ENCODE data around the gene MS4A2.

Gene MS4A2

DNA sequence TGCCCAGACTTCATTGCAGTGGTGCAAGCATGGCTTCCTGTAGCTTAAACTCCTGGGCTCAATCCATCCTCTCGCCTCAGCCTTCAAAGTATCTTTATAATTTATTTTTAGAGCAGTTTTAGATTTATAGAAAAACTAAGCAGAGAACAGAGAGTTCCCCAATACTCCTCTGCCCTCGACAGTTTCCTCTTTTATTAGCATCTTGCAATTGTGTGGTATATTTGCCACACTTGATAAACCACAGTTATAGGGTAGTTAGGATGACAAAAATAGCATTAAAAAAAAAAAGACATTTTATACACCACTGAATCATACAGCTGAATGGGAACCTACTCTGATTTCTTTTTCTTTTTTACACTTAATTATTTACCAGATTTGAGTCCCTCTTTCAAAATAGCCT is 31.2 kb downstream of the MS4A2 start:
- DNase-seq (ENCODE audit: low read depth) = no peak
- H3K4me3 ChIP-seq (ENCODE audit: control insufficient read depth, low read depth, low read length) = no peak overlapping the region
- TF ChIP-seq, protein P1, sequence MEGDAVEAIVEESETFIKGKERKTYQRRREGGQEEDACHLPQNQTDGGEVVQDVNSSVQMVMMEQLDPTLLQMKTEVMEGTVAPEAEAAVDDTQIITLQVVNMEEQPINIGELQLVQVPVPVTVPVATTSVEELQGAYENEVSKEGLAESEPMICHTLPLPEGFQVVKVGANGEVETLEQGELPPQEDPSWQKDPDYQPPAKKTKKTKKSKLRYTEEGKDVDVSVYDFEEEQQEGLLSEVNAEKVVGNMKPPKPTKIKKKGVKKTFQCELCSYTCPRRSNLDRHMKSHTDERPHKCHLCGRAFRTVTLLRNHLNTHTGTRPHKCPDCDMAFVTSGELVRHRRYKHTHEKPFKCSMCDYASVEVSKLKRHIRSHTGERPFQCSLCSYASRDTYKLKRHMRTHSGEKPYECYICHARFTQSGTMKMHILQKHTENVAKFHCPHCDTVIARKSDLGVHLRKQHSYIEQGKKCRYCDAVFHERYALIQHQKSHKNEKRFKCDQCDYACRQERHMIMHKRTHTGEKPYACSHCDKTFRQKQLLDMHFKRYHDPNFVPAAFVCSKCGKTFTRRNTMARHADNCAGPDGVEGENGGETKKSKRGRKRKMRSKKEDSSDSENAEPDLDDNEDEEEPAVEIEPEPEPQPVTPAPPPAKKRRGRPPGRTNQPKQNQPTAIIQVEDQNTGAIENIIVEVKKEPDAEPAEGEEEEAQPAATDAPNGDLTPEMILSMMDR (IDR thresholded peaks at IDR 0.05; ENCODE audit: control insufficient read depth, insufficient read depth, low read depth, low read length, missing control alignments) = no peak

DNA sequence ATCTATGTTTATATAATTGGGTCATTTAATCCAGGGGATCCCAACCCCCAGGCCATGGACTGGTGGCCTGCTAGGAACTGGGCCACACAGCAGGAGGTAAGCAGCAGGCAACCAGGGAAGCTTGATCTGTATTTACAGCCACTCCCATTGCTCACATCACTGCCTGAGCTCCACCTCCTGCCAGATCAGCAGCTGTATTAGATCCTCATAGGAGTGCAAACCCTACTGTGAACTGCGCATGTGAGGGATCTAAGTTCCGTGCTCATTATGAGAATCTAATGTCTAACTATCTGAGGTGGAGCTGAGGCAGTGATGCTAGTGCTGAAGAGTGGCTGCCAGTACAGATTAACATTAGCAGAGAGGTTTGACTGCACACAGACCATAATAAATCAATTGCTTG is 32.8 kb downstream of the MS4A2 start:
- TF ChIP-seq, protein P1 (IDR thresholded peaks at IDR 0.05; ENCODE audit: control insufficient read depth, insufficient read depth, low read depth, low read length, missing control alignments) = no peak
- no peak overlapping the region for H3K4me3 ChIP-seq (ENCODE audit: control insufficient read depth, low read depth, low read length)
- no peak for DNase-seq (ENCODE audit: low read depth)

DNA sequence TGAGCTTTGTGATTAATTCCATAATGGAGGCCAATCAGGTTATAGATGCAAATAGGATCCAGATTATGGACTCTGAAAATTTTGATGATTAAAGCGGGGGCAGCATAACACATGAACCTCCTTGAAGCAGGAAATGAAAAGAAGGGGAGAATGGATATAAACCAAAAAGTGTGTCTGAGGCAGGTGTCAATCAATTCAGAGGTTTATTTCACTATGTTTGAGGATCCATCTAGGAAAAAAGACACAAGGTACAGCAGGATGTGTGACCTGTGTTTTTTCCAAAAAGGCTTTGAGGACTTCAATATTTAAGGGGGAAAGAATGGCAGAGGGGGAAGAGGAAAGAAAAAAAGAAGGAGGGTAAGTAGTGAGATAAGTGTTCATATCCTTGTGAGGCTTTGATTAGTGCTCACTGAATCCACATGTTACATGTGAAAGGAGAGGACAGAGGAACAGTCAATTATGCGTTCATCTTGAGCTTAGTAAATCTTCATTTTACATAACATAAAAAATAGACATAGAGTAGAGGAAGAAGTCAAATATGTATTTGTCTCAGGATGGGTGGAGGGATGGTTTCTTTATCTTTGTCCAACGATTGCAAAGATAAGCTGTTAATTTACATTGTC is 34.1 kb downstream of the MS4A2 start:
- H3K4me3 ChIP-seq (ENCODE audit: control insufficient read depth, low read depth, low read length) = no peak overlapping the region
- TF ChIP-seq, protein P1 (IDR thresholded peaks at IDR 0.05; ENCODE audit: control insufficient read depth, insufficient read depth, low read depth, low read length, missing control alignments) = no peak
- DNase-seq (ENCODE audit: low read depth) = no peak

DNA sequence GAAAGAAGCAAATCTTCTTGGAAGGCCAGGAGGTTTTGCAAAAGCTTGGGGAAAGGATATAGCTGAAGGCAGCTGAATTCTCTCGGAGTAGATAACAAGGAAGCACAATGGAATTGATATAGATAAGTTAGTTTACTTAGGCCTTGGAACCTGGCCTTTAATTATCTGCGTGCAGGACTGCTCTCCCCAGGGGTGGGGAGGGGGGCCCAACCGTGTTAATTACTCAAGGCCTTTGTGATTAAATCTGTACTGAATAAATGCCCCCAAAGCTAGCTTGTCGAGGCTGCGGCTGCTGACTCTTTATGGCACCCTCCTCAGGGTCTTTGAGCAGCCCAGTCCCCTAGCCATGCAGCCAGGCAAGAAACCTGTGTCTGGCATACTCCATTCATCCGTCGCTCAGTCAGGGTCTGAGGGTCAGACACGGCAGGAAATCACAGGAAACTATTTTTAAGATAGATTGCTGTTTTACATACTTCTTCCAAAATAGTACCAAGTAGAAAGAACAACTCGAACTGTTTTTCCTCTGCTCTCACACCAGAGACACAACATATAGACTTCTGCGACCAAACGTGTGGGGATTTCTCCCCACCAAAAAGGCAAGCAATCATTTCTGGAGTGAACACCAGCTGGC is 36.5 kb downstream of the MS4A2 start:
- DNase-seq (ENCODE audit: low read depth) = no peak
- TF ChIP-seq, protein P1 (IDR thresholded peaks at IDR 0.05; ENCODE audit: control insufficient read depth, insufficient read depth, low read depth, low read length, missing control alignments) = no peak

GRCh38 chr11:60125956-60126585 is 37.6 kb downstream of the MS4A2 start:
- TF ChIP-seq, protein P1 (IDR thresholded peaks at IDR 0.05; ENCODE audit: control insufficient read depth, insufficient read depth, low read depth, low read length, missing control alignments) = no peak
- DNase-seq (ENCODE audit: low read depth) = no peak
- no peak overlapping the region for H3K4me3 ChIP-seq (ENCODE audit: control insufficient read depth, low read depth, low read length)

More for the DNA sequence above, 36.5 kb downstream of the MS4A2 start:
- H3K4me3 ChIP-seq (ENCODE audit: control insufficient read depth, low read depth, low read length) = no peak overlapping the region

- DNase-seq (ENCODE audit: low read depth) = no peak
- TF ChIP-seq, protein P1 (IDR thresholded peaks at IDR 0.05; ENCODE audit: control insufficient read depth, insufficient read depth, low read depth, low read length, missing control alignments) = no peak
- H3K4me3 ChIP-seq (ENCODE audit: control insufficient read depth, low read depth, low read length) = no peak overlapping the region
Observed at GRCh38 chr11:60127311-60127811, 38.9 kb downstream of the MS4A2 start.

Data from AG09309 (cell line).